PC-9 (cell line): Measurements from ENCODE around the gene GNAO1.

Source experiments
- CTCF ChIP-seq: fragments of 200-600 bp; sonication (generic); conservative IDR thresholded peaks from 2 replicates; pipeline ENCODE4 v1.6.1; 2017; ENCODE audit warnings: mixed run types, antibody characterized with exemption, mild to moderate bottlenecking, moderate library complexity
- EZH2 ChIP-seq: fragments of 200-600 bp; sonication (generic); IDR thresholded peaks from 2 replicates; pipeline ENCODE4 v1.8.0; 2017; ENCODE audit warnings: antibody characterized with exemption, low read depth

DNA sequence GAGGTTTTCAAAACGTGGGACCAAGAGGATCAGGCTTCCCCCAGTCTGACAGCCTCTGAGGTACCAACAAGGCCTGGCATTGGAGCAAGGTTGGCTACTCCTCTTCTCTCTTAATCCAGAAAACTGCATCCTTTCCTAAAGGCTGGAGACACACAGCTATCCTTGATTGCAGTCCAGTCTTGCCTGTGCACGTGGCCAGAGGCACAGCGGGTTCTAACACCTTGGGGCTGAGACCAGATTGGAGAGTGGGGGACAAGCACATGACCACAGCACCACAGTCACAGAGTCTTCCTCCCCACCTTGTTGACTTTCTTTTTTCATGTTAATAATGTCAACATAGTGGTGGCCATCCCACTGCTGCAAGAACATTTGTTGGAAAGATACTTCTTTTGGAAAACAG lies 46.9 kb downstream of the GNAO1 start:
- no peak for TF ChIP-seq CTCF
- no peak for TF ChIP-seq EZH2
